OCI-M2 (cell line): ENCODE data around the gene ZFP1.

Experiments used
- DNase-seq: peaks from one replicate; lab custom pipeline; 2025; ENCODE audit not compliant: unreplicated experiment; lab: John Stamatoyannopoulos, UW

The ZFP1 gene

DNA sequence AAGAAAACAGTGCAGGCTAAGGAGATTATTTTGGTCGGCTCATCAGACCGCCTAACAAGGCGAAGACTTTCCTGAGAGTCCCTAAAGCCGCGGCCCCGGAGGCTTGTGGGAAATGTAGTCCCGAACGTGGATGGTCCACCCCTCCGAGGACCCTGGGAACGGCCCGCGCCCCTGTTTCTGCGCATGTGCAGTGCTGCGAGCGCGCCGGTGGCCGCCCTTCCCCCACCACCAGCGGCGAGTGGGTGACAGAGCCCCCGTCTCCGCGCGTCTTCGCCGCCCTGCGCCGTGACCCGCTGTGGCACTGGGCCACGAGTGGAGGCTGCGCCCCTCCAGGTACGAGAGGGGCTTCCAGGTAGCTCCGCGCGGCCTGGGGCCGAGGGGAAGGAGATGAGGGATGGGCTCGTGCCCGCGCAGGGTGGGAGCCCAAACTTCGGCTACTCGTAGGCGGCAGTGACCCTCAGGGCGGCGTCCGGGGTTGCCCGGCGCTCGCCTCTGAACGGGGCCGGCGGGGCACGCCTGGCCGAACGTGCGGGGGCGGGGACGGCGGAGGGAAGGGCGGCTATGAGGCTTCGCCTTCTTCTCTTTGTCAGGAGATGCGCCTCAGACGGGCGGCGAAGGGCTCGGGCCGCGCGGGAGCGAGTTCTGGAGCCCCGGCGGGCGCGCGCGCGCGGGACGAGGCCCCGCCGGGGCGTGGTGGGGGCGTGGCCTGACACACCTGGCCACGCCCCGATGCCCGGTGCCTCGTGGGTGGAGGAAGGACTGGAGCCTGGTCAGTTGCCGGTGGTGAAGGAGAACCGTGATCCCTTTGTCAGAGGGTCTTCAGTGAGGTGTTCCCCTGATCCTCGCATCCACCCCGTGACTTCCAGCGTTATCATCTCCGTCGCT, at the start of gene ZFP1:
ZFP1 (plus strand) TSS at position 214 of the 885 bp plus-strand sequence. CDS start 4,428 bp downstream, outside the sequence.
- peak; percentile 70 for DNase-seq

DNA sequence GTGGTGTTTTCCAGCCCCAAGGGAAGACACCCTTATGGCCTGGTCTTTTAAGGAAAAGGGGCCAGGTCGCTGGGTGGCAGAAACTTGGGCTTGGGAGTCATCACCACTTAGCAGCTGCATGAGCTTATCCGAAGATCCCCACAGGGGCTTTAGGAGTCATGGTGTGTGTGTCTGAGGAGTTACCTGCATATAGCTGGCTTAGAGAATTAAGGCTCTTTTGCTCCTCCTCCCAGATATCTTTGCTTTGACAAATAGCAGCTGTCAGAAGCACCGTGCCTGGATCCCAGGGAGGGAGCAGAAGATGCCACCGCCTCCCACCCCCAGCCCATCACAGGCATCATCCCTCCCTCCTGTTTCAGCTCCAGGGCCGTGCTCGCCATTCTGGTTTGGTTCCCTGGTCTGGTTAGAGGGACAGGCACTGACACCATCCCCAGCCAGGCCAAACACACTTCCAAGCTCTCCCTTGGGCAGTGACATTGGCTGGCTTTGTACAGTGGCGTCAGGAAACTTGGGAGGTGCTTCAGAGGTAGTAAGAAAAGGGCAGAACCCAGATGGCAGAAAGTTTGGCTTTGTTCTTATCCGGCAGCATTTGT, 49.2 kb upstream of the ZFP1 start:
- DNase-seq = no peak

DNA sequence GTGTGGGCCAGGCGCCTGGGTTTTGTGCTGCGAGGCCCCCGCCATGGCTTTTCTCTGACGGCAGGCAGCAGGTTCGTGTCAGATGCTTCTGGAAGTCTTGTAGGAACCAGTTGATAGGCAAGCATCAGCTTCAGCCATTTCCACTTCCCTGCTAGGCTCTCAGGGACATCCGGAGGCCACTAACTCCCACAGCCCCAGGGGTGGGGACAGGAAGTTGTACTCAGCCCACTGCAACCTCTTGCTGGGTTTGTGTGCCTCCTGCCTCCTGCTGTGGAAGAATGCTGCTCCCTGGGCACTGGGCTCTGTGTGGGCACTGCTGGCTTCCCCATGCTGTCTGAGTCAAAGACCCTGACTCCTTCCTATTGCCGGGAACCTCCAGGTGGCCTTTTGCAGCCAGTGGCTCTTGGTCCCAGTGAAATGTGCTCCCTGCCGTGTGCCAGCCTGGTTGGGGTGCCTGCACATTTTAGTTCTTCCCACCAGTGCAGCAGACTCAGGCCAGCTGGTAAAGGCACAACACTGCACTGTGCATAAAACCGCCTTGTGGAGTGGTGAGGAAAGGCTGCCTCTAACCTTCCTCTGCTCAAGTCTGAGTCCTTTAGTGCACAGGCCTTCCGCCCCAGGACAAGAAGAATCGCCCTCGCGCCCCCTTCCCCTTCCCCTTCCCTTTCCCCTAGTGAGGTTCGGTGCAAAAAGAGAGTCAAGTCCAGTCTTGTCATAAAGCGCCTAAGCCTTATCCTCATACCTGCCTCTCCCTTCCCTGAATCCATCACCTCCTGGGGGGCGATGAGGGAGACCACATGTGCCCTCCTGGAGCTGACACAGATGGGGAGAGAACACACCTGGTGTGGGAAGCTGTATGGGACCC, 48.4 kb upstream of the ZFP1 start:
- DNase-seq = no peak

DNA sequence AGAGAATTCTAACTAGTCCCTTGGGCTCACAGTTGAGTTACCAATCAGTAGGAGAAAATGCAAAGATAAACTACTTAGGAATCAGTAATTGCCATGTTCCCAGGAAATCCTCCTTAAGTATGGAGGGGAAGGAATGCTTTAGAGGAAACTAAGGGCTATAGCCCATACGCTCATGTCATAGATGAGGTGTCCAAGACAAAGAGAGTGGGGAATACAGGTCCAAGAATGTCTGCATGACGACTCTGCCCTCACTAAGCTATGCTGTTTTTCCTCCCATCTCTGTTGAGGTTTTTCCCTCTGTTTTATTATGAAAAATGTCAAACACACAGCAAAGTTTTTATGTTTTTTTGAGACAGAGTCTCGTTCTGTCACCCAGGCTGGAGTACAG, 47.7 kb upstream of the ZFP1 start:
- no peak for DNase-seq

DNA sequence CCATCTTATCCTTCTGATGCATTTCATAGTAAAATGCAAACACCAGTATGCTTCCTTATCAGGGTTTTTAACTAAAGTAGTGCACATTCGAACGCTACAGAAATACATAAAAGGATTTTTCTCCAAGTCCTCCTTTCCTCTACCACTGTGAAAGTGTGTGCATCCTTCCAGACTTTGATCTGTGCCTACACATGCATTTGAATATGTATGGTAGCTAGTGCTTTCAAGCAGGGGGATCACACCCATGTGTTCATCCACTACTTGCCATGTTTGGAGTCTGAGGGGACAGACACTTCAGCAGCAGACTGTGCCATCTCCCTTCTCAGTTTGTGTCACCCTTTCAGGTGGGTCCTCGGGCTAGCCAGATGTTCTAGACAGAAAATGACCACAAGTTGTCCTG, 46.7 kb upstream of the ZFP1 start:
- DNase-seq = no peak

DNA sequence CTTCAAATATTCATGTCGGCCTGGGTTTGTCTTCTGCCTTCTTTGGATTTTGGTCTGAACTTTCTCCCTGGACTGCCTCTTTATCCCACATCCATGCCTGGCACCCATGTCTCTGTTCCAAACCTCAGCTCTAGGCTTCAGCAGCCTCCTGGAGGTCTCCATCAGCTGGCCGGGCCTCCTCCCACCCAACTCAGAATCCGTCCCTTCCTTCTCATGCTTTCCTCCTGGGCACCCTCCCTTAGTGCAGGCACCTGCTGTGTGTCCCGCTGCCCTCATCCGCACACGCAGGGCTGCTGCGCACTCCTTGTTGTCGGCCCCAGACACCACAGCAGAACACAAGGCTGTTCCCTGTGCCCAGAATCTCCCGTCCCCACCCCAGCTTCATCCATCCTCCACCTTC, 45.7 kb upstream of the ZFP1 start:
- no peak for DNase-seq

DNA sequence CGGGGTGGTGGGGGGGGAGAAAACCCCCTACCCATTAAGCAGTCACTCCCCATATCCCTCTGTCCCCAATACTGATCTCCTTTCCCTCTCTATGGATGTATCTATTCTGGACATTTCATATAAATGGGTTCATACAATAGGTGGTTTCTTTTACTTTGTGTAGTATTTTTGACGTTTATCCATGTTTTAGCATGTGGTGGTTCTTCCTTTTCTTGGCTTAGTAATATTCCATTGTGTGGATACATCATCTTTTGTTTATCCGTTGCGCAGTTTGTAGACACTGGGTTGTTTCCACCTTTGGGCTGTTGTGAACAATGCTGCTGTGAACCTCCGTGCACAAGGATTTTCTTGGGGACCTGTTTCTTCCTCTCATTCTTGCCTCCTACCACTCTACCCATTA, 44.3 kb upstream of the ZFP1 start:
- no peak for DNase-seq

DNA sequence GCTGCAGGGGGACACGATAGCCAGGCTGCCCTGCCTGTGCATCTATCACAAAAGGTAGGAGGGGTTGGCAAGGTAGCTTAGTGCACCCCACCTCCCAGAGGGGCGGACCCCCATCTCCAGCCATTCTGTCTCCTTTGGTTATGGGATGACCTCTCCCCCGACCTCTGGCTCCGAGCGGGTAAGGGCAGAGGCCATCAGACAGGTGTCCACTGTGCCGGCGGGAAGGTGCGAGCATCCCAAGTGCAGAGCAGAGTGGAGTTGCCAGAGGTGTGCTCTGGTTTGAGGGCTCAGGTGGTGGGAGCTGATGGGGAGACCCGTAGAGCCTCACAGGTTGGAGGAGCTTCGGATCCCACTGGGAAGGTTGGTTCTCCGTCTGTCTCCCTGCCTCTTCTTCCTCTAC, 43.5 kb upstream of the ZFP1 start:
- no peak for DNase-seq

DNA sequence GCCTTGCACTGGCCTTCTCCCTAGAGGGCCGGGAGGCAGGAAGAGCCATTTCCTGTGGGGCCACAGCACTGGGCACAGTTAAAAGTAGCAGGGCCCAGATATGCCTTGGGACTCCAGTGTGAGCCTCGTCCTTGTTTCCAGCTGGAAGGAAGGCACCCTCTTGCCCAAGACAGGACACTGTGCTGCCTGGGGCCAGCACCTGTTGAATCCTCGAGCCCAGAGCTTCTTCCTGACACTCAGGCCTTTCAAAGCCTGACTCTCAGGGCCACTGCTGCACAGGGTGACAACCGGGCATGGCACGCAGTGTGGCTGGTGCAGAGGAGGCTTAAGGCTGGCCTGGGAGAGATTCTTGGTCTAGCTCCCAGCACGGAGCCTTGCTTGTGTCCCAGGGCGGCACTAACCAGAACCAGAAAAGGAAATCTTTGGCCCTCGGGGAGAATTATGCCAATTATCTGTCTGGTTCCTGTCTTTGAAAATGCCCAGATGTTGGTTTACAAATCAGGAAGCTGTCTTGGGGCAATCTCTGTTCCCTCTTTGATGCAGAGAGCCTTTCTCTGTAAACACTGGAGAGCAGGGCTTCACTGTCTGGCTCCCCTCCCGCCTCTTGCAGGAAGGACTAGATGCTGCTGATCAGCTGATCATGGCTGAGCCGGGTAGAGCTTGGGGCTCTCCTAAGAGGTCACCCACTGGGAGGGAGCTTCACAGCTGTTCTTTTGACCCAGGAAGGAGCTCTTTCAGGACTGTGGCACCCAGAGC, 42.8 kb upstream of the ZFP1 start:
- no peak for DNase-seq

DNA sequence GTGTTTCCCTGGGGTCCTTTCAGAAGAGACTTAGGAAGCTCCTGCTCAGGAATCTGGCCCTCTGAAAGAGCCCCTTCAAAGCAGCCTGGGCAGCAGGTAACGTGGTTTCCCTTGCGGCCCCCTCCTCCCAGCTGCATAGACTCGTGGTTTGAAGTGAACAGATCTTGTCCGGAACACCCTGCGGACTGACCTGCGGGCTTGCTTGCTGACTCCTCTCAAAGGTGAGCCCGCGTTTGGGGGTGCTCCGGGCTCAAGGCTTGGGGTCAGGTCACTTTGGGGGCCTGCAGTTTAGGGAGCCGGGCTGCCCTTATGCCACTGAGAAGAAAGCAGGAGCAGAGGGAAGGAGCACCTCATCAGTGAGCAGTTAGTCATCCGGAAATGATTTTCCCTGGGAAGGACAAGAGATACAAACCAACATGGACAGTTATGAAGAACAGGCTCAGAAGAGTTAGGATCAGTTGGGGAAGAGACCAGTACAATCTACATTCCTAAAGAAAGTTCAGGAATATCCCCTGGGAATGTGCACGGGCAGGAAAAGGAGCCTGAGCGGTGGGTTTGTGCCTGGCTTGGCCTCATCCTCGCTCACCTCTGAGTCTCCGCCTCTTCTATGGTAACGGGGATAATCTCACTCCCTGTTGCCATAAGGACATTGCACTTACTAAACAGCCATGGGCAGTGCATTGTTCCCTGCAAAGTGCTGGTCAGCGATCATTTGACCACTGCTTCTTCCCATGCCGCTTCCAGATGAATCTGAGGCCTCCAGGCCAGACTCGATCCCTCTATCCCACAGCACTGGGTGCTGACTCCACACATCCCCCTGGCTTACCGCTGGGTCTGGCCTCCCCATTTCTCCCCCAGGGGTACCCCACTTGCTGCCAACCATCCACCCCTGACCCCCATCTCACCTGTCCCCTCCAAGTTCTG, 41.7 kb upstream of the ZFP1 start:
- DNase-seq = no peak

DNA sequence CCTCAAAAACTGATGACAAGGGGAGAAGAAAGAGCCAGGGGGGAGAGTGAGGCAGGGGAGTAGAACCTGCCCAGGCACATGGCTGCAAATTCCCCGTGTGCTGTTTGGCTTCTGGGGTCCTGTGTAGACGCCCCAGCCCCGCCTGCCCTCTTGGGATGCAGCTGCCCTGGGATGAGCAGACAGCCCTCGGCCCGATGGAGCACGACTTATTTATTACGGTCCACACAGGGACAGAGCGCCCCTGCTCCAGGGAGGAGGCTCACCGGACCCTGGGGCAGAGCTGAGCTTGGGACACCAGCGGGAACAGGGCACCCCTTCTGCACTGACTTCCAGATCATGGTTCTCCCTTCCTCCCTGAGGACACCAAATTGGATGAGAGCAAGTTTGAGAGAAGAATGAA, 40.8 kb upstream of the ZFP1 start:
- DNase-seq = no peak

DNA sequence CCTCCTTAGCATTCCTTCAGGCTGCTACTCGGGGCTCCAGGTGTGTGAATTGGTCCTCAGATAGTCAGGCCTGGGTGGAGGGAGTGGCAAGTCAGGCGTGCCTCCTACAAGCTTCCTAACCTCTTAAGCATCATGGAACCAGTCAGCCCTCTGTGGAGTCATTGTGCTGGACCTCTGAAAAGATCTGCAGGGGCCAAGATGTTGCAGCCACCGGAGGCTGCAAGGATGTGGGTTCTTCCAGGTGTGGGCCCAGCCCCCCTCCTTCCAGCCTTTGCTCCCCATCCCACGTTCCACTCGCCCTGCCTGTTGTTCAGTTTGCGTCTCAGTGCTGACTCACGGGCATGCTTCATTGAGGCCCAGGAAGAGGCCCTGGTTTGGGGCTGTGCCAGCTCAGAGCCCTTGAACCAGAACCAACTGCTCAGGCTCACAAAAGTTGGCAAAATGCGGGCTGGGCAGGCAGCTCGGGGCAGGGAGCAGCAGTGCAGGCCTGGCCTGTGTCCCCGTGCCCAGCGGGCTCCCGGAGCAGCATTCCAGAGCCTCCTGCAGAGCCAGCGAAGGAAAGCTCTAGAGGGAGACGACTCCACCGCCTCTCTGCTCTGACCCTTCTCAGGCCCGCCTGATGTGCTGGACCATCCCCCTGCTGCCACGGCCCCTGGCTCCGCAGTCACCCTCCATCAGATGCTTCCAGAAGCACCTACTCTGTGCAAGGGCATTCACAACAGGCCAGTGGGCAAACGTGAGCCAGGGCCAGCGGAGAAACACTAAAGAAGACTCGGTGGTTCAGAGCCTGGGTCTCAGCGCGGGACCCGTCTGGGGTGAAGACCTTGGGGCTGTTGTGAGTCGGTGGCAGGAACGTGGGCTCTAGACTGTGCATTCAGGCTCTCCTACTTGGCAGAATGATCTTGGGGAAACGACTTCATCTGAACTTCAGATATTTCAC, 39.3 kb upstream of the ZFP1 start:
- DNase-seq = no peak

DNA sequence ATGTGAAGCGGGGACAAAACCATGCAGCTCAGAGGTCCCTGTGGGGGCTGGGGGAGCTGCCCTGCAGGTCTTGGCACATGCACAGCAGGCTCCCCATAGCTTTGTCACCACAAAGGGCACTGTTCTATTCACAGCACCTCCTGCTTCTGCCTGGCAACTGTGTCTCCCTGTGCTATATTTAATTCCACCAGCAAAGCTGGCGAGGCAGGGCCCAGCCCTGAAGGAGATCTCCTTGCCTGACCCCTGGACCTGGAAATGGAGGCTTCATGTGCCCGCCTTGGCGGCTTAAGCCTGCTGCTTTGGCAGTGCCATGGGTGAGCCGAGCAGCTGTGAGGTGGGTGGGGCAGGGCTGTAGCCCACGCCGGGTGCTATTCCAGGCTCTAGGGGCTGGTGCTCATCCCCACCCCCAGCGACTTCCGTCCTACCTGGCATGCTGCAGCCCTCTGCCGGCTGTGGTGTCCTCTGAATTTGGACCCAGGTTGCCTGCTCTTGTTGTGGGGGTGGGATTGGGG, 38.5 kb upstream of the ZFP1 start:
- DNase-seq = no peak

DNA sequence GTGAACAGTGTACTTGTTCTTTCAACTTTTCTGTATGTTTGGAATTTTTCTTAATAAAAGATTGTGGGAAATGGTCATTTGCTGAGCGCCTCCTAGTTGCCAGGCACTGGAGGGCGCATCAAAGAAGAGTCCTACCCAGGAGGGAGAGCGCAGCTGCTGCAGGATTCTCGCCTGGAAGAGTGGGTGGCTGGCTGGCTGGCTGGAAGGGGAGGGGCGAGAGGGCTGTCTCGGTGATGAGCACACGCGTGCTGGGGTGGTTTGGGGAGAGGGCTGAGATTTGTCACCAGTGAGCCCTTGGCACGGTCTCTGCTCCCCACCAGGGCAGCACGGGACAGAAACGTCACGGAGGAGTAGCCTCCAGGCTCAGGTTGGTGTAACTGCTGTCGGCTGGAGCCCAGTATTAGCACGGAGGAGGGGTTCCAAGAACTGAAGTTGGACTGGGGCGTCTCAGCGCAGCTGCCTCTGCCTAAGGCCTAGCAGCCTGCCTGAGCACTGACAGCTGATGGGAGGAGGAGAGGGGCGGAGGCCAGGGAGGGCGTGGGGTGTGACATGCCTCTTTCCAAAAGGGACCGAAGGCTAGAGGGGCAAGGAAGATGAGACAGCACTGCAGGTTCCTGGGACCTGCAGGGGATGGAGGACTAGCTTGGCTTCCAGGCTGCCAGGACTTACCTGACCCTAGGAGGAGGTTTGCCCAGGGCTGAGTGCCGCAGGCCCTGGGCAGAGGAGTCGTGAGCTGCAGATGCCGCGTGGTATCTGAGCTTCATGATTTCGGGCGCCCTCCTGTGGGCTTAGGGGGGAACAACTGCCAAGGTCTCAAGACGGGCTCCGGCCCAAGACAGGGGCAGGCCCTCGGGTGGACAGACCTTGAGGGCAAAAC, 37.4 kb upstream of the ZFP1 start:
- DNase-seq = peak; percentile 47

DNA sequence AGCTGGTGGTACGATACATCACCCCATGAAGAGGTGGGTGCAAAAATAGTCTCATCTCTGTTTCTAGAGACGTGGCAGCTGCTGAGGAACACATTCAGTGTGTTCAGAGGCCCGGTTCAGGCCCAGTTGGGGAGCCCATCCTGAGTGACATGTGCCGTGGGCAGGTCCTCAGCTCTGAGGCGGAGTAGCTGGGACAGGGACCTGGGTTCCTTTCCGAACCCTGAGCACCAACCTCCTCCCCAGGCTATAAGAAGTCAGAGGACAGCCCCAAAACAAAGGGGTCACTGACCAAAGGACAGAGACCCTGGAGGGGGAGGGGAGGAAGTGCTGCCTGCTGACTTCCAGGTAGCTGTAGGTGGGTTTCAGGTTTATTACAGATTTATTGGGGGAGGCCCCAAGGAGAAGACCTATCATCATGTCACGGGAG, 36.8 kb upstream of the ZFP1 start:
- no peak for DNase-seq

DNA sequence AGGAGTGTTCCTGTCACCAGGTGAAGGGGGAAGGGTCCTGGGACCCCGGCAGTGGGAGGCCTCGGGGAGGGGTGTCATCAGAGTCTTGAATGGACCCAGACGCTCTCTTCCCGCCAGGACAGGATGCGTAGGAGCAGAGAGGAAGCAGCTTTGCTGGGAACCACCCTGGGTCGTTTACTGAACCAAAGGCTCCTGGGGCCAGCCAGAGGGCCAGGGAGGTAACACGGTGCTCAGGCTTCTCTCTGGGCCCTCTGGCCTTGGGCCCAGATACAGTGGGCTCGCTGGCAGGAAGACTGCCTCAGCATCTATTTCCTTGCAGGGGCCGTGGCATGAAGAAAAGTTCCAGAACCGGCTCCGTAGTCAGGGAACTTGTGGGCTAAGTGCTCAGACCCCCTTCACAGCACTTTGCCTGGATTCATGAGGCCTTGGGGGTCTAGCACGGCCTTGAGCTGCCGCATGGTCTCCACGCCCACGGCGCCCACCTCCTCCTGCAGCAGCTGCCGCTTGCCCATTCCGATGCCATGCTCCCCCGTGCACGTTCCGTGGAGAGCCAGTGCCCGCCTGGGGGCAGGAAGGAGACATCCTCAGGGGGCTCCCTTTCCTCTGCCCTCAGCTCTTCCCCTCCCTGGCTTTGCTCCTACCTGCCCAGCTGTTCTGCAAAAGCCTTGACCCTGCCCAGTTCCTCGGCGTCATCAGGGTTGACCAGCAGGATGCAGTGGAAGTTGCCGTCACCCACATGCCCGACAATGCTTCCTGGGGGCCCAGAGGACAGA, 36.2 kb upstream of the ZFP1 start:
- DNase-seq = no peak
